NCI-H460 (cell line): Measurements from ENCODE around the gene PHKB. TPM values are rescaled to one million over a fixed set of nuclear protein-coding genes. Genes with fewer than 3 reads are reported as not detected.
"Not testable (repeated sequence)": the region's sequence is repeated elsewhere in the genome, so short reads cannot be mapped to it uniquely, and the experiment has no call there.

Experiments
- DNase-seq: peaks from one replicate; pipeline ENCODE4 v3.0.0-alpha.2; 2016; ENCODE audit warnings: low read depth; ENCODE audit errors: extremely low read depth
- total RNA-seq: library from RNA; depleted of rRNA; stranded (reverse); fragments of >200 nt; shearing (Covaris generic); gene quantifications from 2 replicates; pipeline ENCODE4 v1.2.3, GENCODE V29; 2014

PHKB gene
- total RNA-seq, 1 experiment from 2014 or later: 55.4 TPM

DNA sequence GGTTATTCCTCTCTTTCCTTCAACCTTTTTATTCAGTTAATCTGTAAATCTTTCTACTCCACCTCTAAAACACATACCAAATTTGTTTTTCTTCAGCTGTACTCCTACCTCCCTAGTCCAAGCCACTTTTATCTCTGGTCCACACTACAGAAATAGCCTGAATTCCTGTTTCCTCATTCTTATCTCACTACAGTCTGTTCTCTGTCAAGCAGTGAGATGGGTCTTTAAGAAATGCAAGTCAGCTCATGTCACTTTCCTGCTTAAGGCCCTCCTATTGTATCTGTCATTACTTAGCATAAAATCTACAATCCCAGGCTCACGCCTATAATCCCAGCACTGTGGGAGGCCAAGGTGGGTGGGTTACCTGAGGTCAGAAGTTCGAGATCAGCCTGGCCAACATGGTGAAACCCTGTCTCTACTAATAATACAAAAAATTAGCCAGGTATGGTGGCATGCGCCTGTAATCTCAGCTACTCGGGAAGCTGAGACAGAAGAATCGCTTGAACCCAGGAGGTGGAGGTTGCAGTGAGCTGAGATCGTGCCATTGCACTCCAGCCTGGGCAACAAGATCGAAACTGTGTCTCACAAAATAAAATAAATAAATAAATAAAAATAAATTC, 7.0 kb downstream of the PHKB start:
- DNase-seq: not testable (repeated sequence)

- no peak for DNase-seq
These were observed 8.1 kb downstream of the PHKB start for GRCh38 chr16:47469227-47469626.

DNA sequence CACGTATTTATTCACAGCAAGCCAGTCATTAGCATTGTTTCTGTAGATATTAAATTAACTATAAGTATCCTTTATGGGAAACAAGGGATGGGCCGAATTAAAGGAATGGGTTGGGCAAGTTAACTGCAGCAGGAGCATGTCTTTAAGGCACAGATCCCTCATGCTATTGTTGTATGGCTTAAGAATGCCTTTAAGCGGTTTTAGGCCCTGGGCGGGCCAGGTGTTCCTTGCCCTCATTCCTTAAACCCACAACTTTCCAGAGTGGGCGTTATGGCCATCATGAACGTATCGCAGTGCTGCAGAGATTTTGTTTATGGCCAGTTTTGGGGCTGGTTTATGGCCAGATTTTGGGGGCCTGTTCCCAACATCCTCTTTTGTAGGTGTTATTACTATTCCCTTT, 9.1 kb downstream of the PHKB start:
- DNase-seq: no peak

DNA sequence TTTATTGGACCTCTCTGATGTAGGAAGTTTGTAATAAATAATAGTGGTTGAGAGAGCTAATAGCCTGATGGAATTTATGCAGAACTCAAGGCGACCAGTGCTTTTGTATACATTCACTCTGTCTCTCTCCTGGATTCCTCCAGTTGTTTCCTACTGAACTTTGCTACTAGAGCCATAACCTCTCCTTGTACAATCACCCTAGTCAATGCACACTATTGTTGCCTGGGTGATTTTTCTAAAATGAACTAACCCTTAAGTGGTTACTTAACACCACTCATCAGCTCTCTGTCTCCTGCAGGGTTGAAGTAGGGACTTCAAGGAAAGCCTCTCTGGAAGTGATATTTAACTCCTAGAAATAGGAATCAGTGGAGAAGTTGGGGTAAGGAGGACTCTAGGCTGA, 9.7 kb downstream of the PHKB start:
- no peak for DNase-seq

- DNase-seq: not testable (repeated sequence)
These were observed 11.9 kb downstream of the PHKB start for GRCh38 chr16:47473004-47473403.

DNA sequence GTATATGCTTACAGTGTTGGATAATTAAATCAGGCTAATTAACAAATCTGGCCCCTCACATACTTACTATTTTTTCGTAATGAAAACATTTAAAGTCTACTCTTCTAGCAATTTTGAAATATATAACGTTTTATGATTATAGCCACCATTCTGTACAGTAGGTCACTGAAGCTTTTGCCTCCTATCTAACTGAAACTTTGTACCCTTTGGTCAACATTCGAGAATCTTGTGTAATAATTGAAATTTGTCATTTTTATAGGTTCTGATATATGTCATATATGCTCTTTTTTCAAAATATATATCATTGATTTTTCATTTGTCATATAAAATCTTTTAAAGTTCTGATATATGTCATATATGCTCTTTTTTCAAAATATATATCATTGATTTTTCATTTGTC, 12.7 kb downstream of the PHKB start:
- no peak for DNase-seq

- DNase-seq: no peak
These were observed 14.7 kb downstream of the PHKB start for GRCh38 chr16:47475786-47476185.

DNA sequence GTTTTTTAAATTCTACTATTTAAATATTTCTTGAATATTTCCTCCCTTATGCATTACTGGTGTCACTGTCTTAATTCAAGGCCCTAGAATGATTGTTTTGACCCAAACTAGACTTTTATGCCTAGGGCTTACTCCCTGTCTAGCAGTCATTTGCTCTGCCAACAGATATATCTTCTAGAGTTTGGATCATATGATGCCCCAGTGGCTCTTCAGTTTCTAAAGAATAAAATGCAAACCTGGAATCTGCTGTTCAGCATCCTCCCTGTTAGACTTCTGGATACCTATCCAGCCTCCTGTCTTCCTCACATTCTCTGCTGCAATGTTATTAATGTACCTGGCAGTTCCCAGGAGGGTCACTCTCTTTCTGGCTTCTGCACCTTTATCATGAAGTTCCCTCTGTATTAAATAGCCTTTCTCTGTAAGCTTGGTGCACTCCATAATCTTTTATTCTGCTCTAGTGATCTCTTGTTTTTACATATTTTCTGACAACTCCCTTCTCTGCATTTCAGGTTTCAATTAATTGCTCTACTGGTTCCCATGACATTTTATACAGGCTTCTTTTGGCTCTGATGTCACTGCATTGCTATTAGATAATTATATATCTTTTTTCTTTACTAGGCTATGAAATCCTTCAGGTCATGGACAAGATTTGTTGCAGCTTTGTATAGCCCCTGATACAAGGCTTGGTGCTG, 15.7 kb downstream of the PHKB start:
- DNase-seq: no peak

DNA sequence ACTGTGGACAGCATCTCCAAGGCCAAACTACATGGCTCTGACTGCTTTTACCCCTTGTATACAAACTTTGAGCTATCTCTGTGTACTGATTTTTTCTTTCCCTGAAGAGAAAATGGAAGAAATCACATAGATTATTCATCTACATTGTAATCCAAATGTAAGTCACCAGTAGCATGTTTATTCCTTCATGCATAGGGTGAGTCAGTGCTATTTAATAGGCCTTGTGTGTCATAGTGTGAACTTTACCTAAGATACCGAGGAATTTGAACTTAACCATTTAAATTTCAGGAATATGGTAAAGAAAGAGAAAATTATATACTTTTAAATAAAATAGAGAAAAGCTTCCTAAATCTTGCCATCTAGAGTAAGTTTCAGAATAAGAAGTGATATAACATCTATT, 16.5 kb downstream of the PHKB start:
- DNase-seq: no peak

- DNase-seq: no peak
These were observed 19.3 kb downstream of the PHKB start for GRCh38 chr16:47480410-47480809.

- no peak for DNase-seq
These were observed 20.7 kb downstream of the PHKB start for GRCh38 chr16:47481698-47482374.

DNA sequence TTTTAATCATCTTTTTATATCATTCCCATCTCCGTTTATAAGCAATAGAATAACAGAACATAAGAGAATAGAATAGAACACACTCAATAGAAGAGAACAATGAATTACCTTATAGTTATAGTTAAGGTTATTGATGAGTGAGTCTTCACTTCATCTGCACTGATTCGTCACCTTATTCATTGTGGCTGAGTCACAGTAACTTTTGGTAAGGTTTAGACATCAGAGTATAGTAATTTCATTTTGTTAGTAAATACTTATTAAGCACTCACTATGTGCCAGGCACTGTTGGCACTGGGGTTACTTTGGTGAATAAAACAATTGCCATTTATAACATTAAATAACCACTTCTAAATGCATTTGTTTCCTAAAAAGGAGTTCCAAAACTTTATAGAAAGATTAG, 22.5 kb downstream of the PHKB start:
- DNase-seq: no peak

DNA sequence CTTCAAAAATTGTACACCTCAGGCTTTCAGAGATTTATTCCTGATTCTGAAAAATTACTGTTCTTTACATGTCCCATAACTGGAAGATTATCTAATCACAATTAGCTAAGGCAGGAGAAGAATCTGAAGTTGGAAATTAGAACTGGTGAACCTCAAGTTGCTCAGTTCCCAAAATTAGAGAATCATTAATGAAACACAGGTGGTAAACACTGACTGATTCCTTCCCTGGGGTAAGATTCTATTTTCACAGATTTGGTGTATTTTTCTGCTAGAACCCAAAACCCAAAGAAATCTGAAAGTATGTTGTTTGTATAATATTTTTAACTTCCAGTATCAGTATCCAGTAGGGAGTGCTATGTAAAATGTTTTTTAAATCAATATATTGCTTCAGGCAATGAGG, 25.7 kb downstream of the PHKB start:
- DNase-seq: no peak

- no peak for DNase-seq
These were observed 26.9 kb downstream of the PHKB start for GRCh38 chr16:47488051-47488450.

DNA sequence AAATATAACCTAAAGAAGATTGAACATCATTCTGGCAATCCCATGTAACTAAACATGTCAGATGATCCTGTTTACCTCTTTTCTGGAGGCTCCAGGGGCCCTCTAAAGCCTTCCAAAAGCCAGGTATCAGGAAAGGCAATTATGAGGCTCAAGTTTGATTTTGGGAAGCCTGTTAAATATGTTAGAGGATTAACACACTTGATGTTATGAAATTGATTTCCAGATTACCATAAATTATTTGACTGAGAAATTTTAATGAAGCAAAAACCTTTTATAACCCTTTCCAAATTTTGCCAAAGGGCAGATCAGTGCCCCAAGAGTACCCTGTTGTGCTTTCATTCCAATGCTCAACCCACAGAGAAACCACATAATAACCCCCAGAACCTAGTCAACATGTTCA, 29.3 kb downstream of the PHKB start:
- DNase-seq: no peak

GRCh38 chr16:47492036-47492427, 30.9 kb downstream of the PHKB start:
- DNase-seq: no peak

- no peak for DNase-seq
These were observed 31.6 kb downstream of the PHKB start for GRCh38 chr16:47492428-47493377.

DNA sequence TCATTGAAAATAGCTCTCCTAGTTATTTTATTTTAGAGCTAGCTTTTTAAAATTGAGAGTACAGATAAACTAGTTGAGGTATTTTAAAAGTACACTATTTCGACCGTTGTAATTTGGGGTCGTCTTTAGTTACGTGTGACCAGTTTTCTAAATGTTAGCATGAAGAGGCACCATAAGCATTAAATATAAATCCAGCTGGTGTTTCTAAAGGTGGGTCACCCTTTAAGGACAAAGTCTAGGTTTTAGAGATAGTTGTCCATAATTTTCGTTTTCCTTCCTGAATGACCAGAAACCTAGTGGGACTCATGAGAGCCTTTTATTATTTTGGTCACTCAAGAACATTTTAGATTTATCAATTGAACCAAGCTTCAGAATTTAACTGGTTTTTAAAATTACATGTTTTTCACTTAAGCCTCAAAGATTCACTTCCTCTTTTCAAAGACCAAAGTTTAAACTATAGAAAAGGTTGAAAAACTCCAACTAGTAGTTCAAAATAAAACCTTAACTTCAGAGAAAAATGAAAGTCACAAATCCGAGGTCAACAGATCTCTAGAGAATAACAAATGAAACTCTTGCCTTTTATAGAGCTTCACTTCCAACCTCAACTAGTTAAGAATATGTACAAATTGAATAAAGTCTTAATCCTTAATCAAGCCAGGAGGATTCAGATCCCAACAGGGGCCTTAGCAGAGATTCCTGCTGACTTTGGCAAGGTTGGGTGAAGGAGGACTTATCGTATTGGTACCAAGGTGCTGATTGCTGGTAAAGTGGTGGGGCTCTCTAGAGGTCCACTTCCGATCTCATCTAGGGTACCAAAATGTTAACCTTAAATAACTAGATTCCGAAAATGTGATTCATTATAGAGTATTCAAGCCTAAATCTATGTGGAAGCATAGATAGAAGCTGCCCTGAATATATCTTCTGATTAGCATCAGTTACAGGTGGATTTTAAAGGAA, 32.5 kb downstream of the PHKB start:
- DNase-seq: no peak

GRCh38 chr16:47499080-47499699, 38.1 kb downstream of the PHKB start:
- DNase-seq: no peak
